ENCODE data around the gene FKBP5. TPM values are rescaled to one million over a fixed set of nuclear protein-coding genes. Genes with fewer than 3 reads are reported as not detected.

Gene FKBP5
- total and polyA plus RNA-seq, 3 donors from 2014 or later: 86.8 to 185 (median 156) TPM

DNA sequence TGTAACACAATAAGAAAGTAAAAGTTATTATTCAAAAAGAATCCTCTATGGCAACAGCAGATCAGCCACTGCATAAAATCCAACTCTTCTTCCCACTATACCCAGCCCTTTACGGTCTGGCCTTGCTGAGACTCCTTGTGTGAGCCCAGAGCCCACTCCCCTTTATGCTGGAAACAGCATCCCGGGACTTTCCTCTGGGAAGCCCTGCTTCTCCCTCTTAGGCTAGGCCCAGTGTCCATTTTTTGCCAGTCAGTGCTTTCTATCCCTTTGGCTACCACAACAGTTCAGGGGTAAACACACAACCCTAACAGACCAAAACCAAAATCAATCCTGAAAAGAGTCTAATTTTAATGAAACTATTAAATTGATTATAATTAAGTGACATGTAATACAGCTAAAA is 20.6 kb downstream of the FKBP5 start:
- DNase-seq: no peak
- H3K4me1 ChIP-seq: peaks cover 39% of the 10 kb centered on the region
- no peaks in the 10 kb centered on the region for H3K9me3 ChIP-seq
- H3K27me3 ChIP-seq: no peaks in the 10 kb centered on the region
- TF ChIP-seq, protein P1, sequence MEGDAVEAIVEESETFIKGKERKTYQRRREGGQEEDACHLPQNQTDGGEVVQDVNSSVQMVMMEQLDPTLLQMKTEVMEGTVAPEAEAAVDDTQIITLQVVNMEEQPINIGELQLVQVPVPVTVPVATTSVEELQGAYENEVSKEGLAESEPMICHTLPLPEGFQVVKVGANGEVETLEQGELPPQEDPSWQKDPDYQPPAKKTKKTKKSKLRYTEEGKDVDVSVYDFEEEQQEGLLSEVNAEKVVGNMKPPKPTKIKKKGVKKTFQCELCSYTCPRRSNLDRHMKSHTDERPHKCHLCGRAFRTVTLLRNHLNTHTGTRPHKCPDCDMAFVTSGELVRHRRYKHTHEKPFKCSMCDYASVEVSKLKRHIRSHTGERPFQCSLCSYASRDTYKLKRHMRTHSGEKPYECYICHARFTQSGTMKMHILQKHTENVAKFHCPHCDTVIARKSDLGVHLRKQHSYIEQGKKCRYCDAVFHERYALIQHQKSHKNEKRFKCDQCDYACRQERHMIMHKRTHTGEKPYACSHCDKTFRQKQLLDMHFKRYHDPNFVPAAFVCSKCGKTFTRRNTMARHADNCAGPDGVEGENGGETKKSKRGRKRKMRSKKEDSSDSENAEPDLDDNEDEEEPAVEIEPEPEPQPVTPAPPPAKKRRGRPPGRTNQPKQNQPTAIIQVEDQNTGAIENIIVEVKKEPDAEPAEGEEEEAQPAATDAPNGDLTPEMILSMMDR (IDR thresholded peaks at IDR 0.05): no peak
- TF ChIP-seq POLR2A (IDR thresholded peaks at IDR 0.05): no peak
- H3K36me3 ChIP-seq (ENCODE audit: low read depth, missing control alignments): no peaks in the 10 kb centered on the region
- no peak overlapping the region for H3K27ac ChIP-seq
- WGBS, 2 donors: 64% methylated on average over 2 of the region's 2 CpGs
- no peak overlapping the region for H3K4me3 ChIP-seq
- intact Hi-C loops (cut with DNase I; ENCODE audit: low total_unique reads): no loop called here

DNA sequence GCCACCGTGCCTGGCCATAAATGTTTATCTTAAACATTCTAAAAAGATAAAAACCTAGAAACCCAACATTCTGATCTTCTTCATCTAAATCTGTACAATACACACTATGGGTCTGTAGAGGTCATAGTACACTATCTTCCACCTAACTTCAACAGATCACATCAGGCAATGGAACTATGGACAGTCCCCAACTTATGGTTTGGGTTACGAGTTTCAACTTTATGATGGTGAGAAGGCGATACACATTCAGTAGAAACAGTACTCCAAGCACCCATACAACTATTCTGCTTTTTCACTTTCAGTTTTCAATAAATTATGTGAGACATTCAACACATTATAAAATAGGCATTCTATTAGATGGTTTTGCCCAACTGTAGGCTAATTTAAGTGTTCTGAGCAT is 23.1 kb downstream of the FKBP5 start:
- Histone ChIP-seq H3K27me3 (no peaks in the 10 kb centered on the region), H3K4me3 (no peak overlapping the region), H3K27ac (no peak overlapping the region), H3K9me3 (no peaks in the 10 kb centered on the region), H3K4me1 (peaks cover 44% of the 10 kb centered on the region), H3K36me3 (ENCODE audit: low read depth, missing control alignments) (no peaks in the 10 kb centered on the region)
- intact Hi-C loops (cut with DNase I; ENCODE audit: low total_unique reads): no loop called here
- no peak for DNase-seq
- WGBS, 2 donors: 78 to 93% methylated on average over 3 of the region's 3 CpGs
- TF ChIP-seq, protein P1 (IDR thresholded peaks at IDR 0.05): no peak
- TF ChIP-seq POLR2A (IDR thresholded peaks at IDR 0.05): no peak

DNA sequence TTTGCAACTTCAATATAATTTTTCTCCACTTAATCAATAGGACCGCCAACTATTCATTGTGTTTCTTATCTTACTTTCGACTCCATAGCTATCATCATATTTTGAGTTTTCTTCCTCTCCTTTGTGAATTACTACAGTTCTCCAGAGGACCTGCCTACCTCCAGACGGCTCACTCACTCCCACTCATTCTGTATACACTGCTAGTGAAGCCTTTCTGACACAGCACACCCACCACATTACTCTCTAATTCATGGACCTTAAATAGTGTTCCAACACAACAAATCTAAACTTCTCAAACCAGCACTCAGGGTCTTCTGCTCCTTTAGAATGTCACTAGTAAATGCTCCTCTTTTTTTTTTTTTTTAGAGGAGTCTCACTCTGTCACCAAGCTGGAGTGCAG is 23.8 kb downstream of the FKBP5 start:
- 57 to 73% methylated on average over 3 of the region's 3 CpGs for WGBS, 2 donors
- DNase-seq: no peak
- Histone ChIP-seq H3K4me3 (no peak overlapping the region), H3K27me3 (no peaks in the 10 kb centered on the region), H3K4me1 (peaks cover 44% of the 10 kb centered on the region), H3K27ac (no peak overlapping the region), H3K36me3 (ENCODE audit: low read depth, missing control alignments) (no peaks in the 10 kb centered on the region), H3K9me3 (no peaks in the 10 kb centered on the region)
- no peak for TF ChIP-seq POLR2A (IDR thresholded peaks at IDR 0.05)
- TF ChIP-seq, protein P1 (IDR thresholded peaks at IDR 0.05): no peak
- intact Hi-C loops (cut with DNase I; ENCODE audit: low total_unique reads): no loop called here

DNA sequence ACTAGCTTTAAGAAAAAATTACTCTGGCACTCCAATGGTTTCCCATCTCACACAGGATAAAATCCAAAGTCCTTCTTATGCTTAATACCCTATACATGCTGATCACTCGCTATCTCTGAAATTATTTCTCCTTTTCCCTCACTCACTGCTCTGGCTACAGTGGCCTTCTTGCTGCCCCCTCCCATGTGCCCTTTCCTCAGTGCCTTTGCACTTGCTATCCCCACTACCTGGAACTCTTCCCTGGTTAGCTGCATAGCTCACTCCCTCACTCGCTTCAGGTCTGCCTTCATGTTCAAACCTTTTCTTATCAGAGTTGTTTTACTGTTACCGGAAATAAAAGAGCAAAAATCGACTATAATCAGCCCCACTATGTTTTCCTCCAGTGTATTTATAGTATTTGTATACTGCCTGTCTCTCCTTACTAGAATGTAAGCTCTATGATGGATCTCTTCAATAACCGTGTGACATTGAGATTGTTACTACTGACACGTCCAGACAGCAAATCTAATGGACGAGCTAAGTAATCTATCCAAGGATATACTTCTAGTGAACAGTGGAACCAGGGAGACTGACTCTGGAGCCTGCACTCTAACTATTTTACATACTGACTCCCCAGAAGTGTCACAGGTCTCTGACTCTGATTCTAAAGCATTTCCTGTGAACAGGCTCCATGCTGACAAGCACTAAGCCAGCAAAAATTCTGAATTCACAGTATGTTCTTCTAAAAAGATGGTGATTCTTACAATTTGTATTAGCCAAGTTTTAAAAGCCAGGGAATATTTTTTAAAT is 25.1 kb downstream of the FKBP5 start:
- Histone ChIP-seq H3K4me1 (peaks cover 39% of the 10 kb centered on the region), H3K9me3 (no peaks in the 10 kb centered on the region), H3K27me3 (no peaks in the 10 kb centered on the region), H3K4me3 (no peak overlapping the region), H3K27ac (peak overlapping the region; percentile 10 to 59), H3K36me3 (ENCODE audit: low read depth, missing control alignments) (no peaks in the 10 kb centered on the region)
- TF ChIP-seq POLR2A (IDR thresholded peaks at IDR 0.05): no peak
- TF ChIP-seq, protein P1 (IDR thresholded peaks at IDR 0.05): no peak
- WGBS, 2 donors: 47 to 49% methylated on average over 7 of the region's 7 CpGs
- intact Hi-C loops (cut with DNase I; ENCODE audit: low total_unique reads): no loop called here
- no peak for DNase-seq

DNA sequence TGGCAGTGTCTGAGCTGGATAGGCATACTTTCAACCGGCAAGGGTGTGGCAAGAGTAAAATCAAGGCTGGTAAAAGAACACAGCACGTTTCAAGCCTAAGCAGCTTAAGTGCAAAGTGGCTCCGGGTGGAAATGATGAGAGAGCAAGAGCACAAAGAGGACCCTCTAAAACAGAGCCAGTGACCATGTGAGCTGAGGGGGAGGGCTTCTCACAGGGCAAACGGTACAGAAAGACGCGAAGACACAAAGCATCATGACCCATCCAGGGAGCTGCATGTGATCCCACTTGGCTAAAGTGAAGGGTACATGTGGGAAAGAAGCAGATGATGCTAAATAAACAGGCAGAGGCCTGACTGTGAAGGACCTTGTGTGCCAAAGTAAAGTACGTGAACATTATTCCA is 25.7 kb downstream of the FKBP5 start:
- Histone ChIP-seq H3K4me1 (peaks cover 35% of the 10 kb centered on the region), H3K36me3 (ENCODE audit: low read depth, missing control alignments) (no peaks in the 10 kb centered on the region), H3K27ac (peak overlapping the region; percentile 10 to 59), H3K9me3 (no peaks in the 10 kb centered on the region), H3K27me3 (no peaks in the 10 kb centered on the region), H3K4me3 (no peak overlapping the region)
- intact Hi-C loops (cut with DNase I; ENCODE audit: low total_unique reads): no loop called here
- WGBS, 2 donors: 24 to 33% methylated on average over 7 of the region's 7 CpGs
- no peak for DNase-seq
- no peak for TF ChIP-seq POLR2A (IDR thresholded peaks at IDR 0.05)
- TF ChIP-seq, protein P1 (IDR thresholded peaks at IDR 0.05): no peak

Measured in testis (tissue), 3 donors.